Measurements from ENCODE around the gene LRP4. TPM values are rescaled to one million over a fixed set of nuclear protein-coding genes. Genes with fewer than 3 reads are reported as not detected.

The LRP4 gene
- total RNA-seq, 1 experiment from 2014 or later: 11.6 TPM

DNA sequence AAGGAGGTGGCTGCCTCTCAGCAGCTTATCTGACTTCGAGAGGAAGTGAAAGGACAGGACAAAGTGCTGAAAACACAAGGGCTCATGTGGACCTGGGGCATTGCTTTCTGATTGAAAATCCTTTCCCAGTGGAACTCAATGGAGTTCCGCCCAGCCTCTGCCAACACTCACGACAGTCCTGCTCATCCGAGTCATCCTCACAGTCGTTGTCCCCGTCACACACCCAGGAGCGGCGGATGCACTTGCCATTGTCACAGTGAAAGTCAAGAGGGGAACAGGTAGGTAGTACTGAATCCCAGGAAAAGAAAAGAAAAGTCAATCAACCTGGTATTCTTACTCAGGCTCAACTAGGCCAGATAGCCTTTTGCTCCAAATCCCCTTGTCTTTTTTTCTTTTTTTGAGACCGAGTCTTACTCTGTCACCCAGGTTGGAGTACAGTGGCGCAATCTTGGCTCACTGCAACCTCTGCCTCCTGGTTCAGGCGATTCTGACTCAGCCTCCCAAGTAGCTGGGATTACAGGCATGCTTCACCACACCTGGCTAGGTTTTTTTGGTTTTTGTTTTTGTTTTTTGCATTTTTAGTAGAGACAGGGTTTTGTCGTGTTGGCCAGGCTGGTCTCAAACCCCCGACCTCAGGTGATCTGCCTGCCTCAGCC is 18.1 kb downstream of the LRP4 start:
- Histone ChIP-seq H4K5ac (ENCODE audit: insufficient read length, low read depth, low read length) (no peak overlapping the region), H3K56ac (ENCODE audit: insufficient read length, low read depth, low read length) (no peak overlapping the region), H3K27ac (ENCODE audit: insufficient read length, low read depth, low read length) (no peak overlapping the region), H3K23me2 (ENCODE audit: insufficient read length, low read depth, low read length, poor library complexity, severe bottlenecking) (no peaks in the 10 kb centered on the region), H4K91ac (ENCODE audit: insufficient read length, low read depth, low read length) (no peak overlapping the region), H3K4ac (ENCODE audit: low read depth, low read length) (no peak overlapping the region), H3K9me3 (ENCODE audit: control insufficient read depth, low read depth, low read length) (no peaks in the 10 kb centered on the region), H3K23ac (ENCODE audit: insufficient read length, low read depth, low read length) (no peak overlapping the region), H2AFZ (ENCODE audit: low read length) (no peak overlapping the region), H2BK12ac (ENCODE audit: insufficient read length, low read depth, low read length) (no peak overlapping the region), H3K18ac (ENCODE audit: insufficient read length, low read depth, low read length) (no peak overlapping the region), H2AK5ac (ENCODE audit: insufficient read length, low read length) (no peak overlapping the region), H3K4me1 (ENCODE audit: insufficient read depth, low read length) (no peaks in the 10 kb centered on the region), H2BK5ac (ENCODE audit: insufficient read length, low read length) (no peak overlapping the region), H4K8ac (replicated peaks; ENCODE audit: insufficient read length, low read depth, low read length) (no peak overlapping the region), H3K79me1 (ENCODE audit: insufficient read depth, low read depth, low read length, poor library complexity, severe bottlenecking) (no peaks in the 10 kb centered on the region), H2BK20ac (ENCODE audit: low read depth, low read length, poor library complexity, severe bottlenecking) (no peak overlapping the region), H3K9ac (ENCODE audit: extremely low read depth, insufficient read length, low read length) (no peak overlapping the region), H4K20me1 (ENCODE audit: control insufficient read depth, insufficient read depth, insufficient read length) (no peaks in the 10 kb centered on the region), H2BK15ac (ENCODE audit: low read depth, low read length) (no peak overlapping the region), H2BK120ac (ENCODE audit: low read depth, low read length, poor library complexity, severe bottlenecking) (no peak overlapping the region), H3K27me3 (ENCODE audit: insufficient read depth, low read length) (no peaks in the 10 kb centered on the region), H3T11ph (ENCODE audit: low read length) (no peak overlapping the region), H3K14ac (ENCODE audit: insufficient read depth, low read length) (no peak overlapping the region), H3K79me2 (ENCODE audit: insufficient read depth, low read length) (no peaks in the 10 kb centered on the region), H3K4me2 (ENCODE audit: insufficient read depth, insufficient read length, low read length) (no peak overlapping the region)
- TF ChIP-seq, protein P1, sequence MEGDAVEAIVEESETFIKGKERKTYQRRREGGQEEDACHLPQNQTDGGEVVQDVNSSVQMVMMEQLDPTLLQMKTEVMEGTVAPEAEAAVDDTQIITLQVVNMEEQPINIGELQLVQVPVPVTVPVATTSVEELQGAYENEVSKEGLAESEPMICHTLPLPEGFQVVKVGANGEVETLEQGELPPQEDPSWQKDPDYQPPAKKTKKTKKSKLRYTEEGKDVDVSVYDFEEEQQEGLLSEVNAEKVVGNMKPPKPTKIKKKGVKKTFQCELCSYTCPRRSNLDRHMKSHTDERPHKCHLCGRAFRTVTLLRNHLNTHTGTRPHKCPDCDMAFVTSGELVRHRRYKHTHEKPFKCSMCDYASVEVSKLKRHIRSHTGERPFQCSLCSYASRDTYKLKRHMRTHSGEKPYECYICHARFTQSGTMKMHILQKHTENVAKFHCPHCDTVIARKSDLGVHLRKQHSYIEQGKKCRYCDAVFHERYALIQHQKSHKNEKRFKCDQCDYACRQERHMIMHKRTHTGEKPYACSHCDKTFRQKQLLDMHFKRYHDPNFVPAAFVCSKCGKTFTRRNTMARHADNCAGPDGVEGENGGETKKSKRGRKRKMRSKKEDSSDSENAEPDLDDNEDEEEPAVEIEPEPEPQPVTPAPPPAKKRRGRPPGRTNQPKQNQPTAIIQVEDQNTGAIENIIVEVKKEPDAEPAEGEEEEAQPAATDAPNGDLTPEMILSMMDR (conservative IDR thresholded peaks at IDR 0.05): no peak
- Mint-ChIP-seq H3K27ac (peak overlapping the region in 2 of 3 experiments; percentile 20 to 53; a peak in 1 of 7 replicates), H3K4me3 (no peak overlapping the region), H3K27me3 (ENCODE audit: low read depth) (no peaks in the 10 kb centered on the region), H3K9me3 (peaks cover 4 to 6% of the 10 kb centered on the region in 2 experiments; a peak in 3 of 5 replicates), H3K4me1 (peaks cover 19 to 22% of the 10 kb centered on the region in 2 experiments), H3K36me3 (ENCODE audit: insufficient read depth in 1 of 3, low read depth in 3 of 3) (peaks cover 31 to 34% (median 32%) of the 10 kb centered on the region in 3 experiments; a peak in 6 of 7 replicates)
- DNase-seq: no peak
- whole genome bisulfite sequencing (ENCODE audit: extremely low coverage, insufficient read length, low lambda C conversion rate): no CpG with 5 or more reads among the region's 13 CpGs
